Stimulated activated CD8-positive, alpha-beta memory T cell treated with anti-CD3 and anti-CD28 coated beads, Interleukin-4, amount 100 ng/mL, for 48 hours (primary cell): Measurements from ENCODE around the gene SIMC1.
"Not testable (repeated sequence)": the region's sequence is repeated elsewhere in the genome, so short reads cannot be mapped to it uniquely, and the experiment has no call there.

ENCODE experiments used
- DNase-seq: peaks from one replicate; pipeline ENCODE4 v3.0.0-alpha.2; 2020

Gene SIMC1

DNA sequence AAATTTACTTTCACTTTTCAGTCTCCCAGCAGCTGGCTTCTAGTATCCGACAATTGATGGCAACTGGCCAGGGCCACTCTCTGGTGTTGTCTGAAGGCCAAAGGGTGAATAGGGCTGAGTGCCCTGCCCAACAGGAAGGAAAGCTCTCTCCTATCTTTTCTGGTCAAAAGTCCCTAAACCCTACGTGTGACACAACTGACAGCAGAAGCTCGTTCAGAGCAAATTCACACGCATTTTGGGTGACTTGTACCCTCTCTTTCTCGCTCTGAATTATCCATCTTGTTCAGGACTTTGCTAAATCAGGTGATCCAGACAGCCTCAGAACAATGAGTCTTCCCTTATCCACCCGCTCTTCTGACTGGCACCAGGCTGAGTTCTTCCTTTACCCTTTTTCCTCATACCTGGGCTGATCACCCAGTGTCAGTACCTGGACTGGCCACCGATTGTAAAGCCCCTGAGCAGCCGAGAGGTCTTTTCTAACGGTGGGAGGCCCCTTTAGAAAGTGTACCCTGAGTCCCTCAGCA lies 21.8 kb upstream of the SIMC1 start:
- not testable (repeated sequence) for DNase-seq

DNA sequence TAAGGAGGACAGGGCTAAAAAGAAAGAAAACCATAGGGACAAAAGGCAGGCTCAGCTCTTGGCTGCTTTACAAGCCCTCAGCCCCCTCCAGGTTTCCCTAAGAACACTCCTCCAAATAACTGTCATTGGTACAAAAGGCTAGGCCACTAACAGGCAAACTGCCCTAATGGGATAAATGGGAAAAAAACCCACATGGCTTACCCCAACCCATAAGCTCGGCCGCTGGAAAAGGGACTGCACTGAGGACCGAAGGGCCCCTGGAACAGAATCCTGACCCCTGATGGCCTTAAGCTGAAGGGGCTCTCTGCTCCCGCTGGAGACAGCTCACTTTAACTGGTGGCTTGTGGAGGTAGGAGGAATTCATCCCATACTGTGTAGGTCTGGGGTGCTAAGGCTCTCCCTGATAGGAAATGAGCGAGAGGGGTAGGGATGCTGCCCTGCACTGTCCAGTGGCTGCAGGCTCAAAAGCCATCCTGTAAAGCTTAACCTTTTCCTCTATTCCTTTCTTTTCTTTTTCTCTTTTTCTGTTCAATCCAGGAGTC lies 21.0 kb upstream of the SIMC1 start:
- DNase-seq, result not testable (repeated sequence)

DNA sequence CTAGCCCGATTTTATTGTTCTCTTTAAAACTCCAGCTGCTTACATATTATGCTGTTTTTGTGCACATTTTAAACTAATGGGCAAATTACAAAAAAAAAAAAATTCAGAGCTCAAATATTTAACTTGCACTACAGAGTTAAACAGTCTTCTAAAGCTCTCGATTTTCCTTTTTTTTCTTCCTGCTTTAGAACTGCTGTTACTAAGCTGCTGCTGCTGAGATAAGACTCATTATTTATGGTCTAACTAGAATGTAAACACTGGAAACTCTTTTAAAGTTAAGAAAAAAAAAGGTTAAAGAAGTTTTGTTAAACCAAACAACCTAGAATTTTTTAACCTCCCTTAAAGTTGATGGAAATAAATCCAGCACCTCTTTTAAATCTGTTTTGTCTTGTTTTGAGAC lies 20.5 kb upstream of the SIMC1 start:
- DNase-seq, result not testable (repeated sequence)

DNA sequence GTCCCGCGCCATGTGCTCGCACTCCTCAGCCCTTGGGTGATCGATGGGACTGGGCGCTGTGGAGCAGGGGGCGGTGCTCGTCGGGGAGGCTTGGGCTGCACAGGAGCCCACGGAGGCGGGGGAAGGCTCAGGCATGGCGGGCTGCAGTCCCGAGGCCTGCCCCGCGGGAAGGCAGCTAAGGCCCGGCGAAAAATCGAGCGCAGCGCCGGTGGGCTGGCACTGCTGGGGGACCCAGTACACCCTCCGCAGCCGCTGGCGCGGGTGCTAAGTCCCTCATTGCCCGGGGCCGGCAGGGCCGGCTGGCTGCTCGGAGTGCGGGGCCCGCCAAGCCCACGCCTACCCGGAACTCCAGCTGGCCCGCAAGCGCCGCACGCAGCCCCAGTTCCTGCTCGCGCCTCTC lies 16.2 kb upstream of the SIMC1 start:
- DNase-seq, result not testable (repeated sequence)

DNA sequence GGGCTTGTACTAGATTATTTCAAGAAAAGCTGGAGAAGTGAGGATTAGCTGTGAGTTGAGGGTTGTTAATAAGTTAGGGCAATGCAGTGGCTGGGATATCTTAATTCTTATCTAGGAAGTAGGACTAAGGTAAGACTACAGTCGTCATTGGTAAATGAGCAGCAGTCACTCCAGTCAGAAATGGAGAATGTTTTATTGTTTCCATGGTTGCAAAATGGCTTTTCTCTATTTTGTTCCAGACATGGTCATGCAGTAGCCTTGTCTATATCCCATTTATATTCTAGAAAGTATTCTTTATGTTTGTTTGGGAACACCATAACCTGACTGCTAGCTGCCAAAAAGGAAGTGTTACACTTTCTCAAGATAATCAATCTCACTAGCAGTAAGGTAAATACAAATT lies 9.9 kb upstream of the SIMC1 start:
- not testable (repeated sequence) for DNase-seq

DNA sequence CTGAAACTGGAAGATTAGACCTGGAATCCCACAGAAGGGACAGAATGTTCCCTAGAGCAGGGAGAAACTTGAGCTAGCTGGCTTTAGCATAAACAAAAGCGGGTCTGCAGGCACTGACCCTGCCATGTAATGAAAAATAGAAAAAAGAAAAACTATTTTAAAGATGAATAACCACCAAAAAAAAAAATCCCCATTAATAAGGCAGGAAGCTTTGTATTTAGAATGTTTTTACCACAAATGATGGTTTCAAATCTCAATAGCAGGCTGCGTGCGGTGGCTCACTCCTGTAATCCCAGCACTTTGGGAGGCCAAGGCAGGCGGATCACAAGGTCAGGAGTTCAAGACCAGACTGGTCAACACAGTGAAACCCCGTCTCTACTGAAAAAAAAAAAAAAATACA lies 5.0 kb upstream of the SIMC1 start:
- not testable (repeated sequence) for DNase-seq

DNA sequence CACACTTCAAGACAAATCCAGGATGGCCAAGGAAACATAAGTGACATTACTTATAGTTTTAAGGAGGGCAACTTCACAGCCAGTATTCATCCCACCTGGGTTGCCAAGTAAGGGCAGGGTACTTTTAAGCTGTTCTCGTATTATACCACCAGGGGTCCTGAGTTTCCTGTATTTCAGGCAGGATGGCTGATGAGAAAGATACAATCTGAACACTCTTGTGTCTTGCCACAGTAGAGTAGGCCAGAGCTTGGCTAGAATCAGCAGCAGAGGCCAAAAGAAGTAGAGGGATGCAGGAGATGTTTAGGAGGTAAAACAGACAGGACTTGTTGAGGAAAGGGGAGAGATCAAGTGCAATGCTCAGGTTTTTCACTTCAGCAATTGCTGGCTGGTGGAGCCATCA lies 3.1 kb upstream of the SIMC1 start:
- DNase-seq, result not testable (repeated sequence)

DNA sequence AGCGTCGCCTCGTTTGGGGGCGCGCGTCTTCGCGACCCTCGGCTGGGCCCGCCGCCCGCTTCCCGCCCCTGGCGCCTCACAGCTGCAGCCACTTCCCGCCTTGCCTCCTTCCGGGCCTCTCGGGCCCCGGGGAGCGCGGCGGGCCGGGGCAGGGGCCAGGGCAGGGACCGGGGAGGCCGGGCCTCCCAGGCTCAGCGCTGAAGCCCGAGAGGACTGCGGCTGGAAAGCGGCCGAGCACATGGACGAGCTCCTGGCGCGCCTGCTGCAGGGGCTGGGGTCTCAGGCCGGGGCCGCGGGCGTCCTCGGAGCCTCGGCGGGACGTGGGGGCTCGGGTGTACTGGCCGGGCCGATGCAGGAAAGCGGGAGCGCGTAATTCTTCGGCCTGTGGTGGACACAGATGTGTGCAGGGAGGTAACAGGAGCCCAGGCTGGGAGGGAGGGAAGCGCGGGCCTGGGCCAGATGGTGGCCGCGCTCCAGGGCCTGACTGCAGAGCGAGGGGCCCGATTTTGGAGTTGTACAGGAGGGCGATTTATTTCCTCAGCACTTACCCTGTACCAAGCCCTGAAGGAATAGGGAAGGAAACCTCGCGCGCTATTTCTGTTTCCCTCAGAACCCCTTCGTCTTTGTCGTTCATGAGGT lies 540 bp downstream of the SIMC1 start:
- DNase-seq, result not testable (repeated sequence)

DNA sequence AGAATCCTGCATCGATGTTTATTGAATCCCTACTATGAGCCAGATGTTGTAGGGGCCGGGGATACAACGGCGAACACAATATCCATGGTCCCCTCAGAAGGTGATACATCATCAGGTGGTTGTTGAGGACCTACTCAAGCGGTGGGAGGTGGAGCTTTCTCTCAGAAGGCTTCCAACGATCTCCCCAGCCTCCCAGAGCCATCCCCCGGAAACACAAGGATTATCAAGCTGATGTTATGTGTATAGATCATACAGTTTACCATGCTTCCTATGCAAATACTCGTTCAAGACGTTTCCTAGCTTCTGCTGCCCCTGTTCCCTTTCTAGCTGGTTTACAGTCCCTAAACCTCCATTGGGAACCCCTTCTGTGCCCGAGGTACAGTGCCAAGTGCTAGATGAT lies 1.1 kb downstream of the SIMC1 start:
- not testable (repeated sequence) for DNase-seq

DNA sequence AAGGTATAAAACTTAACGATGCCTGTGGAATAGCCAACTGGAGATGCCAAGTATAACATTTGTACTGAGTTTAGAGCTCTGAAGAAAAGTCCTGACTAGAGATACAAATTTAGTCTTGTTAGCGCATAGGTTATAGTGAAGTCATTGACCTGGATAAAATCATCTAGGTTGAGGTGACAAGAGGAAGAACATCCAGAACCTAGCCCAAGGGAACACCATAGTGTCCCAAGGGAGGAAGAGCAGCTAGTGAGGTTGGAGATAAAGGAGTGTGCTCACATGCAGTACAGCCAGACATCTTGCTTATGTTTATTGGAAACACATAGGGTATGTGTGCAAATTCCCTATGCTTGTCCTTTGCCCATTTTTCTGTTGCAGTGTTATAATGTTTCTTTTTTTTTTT lies 6.1 kb downstream of the SIMC1 start:
- not testable (repeated sequence) for DNase-seq

DNA sequence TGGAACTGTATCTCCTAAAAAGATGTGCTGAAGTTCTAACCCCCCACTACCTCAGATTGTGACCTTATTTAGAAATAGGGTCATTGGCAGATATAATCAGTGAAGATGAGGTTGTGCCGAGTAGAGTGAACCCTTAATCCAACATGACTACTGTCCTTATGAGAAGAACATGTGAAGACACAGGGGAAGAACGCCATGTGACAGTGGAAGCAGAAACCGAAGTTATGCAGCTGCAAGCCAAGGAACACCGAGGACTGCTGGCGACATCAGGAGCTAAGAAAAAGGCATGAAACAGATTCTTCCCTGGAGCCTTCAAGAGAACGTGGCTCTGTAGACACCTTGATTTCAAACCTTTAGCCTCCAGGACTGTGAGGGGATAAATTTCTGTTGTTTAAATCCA lies 6.8 kb downstream of the SIMC1 start:
- not testable (repeated sequence) for DNase-seq

DNA sequence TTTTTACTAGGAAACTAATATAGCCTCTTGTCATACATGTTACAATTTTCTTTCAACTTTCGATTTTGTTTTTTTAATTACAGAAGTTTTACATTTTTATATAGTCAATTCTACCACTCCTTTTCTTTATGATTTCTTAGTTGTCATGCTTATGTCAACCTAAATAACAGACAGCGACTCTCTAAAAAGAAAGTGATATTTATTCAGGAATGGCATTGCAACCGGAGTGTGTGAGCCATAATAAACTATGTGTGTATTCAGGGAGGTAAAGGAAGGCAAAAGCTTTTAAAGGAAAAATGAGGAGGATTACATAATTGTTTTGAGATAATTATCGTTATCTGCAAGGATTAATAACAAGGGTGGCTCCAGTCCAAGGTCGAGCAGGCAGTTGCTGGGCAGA lies 7.3 kb downstream of the SIMC1 start:
- not testable (repeated sequence) for DNase-seq

DNA sequence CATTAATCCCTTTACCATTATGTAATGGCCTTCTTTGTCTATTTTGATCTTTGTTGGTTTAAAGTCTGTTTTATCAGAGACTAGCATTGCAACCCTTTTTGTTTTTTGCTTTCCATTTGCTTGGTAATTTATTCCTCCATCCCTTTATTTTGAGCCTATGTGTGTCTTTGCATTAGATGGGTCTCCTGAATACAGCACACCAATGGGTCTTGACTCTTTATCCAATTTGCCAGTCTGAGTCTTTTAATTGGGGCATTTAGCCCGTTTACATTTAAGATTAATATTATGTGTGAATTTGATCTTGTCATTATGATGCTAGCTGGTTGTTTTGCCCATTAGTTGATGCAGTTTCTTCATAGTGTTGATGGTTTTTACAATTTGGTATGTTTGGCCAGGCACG lies 12.5 kb downstream of the SIMC1 start:
- DNase-seq, result not testable (repeated sequence)

DNA sequence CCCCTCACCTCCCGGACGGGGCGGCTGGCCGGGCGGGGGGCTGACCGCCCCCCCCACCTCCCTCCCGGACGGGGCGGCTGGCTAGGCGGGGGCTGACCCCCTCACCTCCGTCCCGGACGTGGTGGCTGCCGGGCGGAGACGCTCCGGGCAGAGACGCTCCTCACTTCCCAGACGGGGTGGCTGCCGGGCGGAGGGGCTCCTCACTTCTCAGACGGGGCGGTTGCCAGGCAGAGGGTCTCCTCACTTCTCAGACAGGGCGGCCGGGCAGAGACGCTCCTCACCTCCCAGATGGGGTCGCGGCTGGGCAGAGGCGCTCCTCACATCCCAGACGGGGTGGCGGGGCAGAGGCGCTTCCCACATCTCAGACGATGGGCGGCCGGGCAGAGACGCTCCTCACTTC lies 13.9 kb downstream of the SIMC1 start:
- DNase-seq, result not testable (repeated sequence)

DNA sequence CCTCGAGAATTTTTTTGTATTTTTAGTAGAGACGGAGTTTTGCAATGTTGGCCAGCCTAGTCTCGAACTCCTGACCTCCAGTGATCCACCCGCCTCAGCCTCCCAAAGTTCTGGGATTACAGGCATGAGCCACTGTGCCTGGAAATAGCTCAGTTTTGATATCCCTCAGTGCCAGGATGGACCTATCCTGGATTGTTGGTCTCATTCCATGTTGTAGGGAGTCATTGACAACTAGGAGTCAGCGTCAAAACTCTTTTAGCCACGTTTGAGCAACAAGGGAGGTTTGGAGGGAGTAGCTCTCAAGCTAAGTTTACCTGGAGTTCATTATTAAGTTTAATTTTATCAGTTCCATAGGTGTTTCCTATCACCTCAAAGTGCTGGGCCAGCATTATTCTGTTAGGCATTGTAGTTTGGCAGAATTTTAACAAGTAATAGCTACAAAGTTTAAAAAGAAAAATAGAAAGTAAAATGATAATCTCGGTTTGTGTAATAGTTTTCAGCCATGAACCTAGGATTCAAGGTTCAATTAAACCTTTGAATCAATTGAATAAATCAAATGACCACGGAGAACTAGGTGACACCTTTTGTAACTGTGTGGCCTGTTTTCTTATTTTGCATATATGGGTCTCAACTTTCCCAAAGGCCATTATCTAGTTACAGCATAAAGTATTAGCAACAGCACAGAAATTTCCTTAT lies 15.3 kb downstream of the SIMC1 start:
- not testable (repeated sequence) for DNase-seq

DNA sequence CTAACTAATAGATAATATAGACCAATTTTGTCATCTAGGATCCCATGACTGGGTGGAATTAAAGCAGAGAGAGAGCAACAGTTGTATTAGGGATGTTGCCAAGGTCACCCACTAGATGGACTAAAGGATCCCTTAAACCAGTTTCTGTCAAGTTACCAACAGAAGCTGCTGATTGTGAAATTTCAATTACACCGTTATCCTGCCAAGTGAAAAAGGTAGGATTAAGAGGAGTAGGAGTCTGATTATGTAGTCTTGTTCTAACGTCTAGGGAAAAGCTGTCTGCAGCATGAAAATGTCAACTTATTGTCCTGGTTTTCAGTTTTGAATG lies 15.8 kb downstream of the SIMC1 start:
- DNase-seq, result not testable (repeated sequence)

DNA sequence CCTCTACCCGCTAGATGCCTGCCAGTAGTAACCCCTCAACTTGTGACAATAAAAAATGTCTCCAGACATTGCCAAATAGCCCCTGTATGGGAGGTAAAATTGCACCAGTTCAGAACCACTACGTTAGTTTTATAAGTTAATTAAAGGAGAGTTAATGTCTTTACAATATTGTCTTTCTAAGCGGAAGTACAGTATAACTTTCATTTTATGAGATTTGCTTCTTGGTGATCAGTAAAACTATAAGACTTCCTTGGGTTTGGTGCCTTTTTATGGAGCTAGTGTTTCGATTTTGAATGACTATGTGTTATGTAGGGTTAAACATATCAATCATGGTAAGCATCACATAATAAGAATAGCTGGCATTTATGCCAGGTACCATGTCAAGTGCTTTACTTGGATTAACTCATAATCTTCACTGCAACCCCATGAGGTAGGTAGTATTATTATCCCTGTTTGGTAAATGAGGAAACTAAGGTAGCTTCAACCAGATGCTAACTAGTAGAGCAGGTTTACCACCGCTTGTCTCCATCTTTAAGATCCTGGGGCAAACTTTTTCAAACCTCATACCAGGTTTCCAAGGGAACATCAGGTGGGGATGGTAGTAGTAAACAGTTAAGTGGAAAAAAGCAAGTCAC lies 19.8 kb downstream of the SIMC1 start:
- not testable (repeated sequence) for DNase-seq

DNA sequence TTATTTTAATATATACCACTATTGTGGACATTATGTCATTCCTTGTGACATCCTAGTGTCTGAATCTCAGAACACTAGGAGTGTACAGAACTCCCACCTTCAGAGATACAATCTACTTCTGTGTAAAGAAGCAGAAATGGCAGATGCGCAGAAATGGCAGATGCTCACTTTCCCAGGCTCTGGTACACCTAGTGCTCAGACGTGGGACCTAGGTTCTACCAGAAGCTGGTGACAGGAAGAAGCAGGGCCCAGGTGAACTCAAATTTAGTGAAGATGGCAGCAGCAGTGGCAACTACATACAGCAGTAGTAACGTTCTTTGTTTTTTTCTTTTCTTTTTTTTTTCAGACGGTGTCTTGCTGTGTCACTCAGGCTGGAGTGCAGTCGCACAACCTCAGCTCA lies 22.5 kb downstream of the SIMC1 start:
- DNase-seq, result not testable (repeated sequence)

DNA sequence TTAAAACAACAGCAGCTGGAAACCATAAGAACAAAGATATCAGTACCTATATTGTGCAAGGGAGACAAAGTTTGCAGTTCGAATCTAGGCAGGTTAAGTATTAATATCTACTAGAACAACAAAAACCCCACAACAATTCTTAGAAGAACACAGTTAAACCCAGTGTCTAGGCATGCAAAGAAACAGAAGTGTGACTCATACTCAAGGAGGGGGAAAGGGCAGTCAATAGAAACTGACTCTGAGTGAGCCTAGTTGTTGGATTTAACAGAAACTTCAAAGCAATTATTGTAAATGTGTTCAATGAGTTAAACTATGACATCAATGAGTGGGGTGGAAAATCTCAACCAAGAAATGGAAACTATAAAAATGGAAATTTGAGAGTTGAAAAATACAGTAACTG lies 28.2 kb downstream of the SIMC1 start:
- not testable (repeated sequence) for DNase-seq

DNA sequence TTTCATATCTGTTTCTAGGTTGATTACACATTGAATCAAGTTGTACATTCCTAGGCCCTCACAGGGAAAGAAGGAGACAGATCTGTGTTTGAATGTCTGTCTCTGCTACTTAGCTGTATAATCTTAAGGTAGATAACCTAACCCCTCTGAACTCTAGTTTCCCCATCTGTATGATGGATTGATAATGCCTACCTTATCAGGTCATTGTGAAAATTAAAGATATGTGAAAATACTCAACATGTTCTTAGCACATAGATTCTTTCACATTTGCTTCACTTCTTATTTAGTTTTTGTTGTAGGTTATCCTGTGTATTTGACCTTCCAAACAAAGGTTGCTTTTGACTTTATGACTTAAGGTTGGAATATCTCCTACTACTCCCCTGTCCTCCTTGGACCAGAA lies 50.8 kb downstream of the SIMC1 start:
- DNase-seq, result not testable (repeated sequence)

DNA sequence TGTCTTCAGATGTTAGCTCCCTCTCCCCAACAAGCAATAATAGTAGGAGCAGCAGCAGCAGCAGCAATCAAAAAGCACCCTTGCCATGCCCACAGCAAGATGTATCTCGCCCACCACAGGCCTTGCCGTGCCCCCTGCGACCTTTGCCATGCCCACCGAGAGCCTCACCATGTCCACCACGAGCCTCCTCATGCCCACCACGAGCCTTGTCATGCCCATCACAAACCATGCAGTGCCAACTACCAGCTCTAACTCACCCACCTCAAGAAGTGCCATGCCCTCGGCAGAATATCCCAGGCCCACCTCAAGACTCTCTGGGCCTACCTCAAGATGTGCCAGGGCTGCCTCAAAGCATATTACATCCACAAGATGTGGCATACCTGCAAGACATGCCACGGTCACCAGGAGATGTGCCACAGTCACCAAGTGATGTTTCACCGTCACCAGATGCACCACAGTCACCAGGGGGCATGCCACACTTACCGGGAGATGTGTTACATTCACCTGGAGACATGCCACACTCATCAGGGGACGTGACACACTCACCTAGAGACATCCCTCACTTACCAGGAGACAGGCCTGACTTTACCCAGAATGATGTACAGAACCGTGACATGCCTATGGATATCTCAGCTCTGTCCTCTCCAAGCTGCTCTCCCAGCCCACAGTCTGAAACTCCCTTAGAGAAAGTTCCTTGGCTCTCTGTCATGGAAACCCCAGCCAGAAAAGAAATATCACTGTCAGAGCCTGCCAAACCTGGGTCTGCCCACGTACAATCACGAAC lies 52.0 kb downstream of the SIMC1 start:
- DNase-seq, result not testable (repeated sequence)

DNA sequence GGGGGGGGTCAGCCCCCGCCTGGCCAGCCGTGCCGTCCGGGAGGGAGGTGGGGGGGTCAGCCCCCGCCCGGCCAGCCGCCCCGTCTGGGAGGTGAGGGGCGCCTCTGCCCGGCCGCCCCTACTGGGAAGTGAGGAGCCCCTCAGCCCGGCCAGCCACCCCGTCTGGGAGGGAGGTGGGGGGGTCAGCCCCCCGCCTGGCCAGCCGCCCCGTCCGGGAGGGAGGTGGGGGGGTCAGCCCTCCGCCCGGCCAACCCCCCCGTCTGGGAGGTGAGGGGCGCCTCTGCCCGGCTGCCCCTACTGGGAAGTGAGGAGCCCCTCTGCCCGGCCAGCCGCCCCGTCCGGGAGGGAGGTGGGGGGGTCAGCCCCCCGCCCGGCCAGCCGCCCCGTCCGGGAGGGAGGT lies 67.1 kb downstream of the SIMC1 start:
- not testable (repeated sequence) for DNase-seq
